Dedifferentiated amniotic fluid mesenchymal stem cell (primary cell): ENCODE data around the gene RGS16.

Experiments used
- DNase-seq: peaks from one replicate; pipeline ENCODE4 v3.0.0-alpha.2; 2016; ENCODE audit errors: extremely low spot score

RGS16 gene

DNA sequence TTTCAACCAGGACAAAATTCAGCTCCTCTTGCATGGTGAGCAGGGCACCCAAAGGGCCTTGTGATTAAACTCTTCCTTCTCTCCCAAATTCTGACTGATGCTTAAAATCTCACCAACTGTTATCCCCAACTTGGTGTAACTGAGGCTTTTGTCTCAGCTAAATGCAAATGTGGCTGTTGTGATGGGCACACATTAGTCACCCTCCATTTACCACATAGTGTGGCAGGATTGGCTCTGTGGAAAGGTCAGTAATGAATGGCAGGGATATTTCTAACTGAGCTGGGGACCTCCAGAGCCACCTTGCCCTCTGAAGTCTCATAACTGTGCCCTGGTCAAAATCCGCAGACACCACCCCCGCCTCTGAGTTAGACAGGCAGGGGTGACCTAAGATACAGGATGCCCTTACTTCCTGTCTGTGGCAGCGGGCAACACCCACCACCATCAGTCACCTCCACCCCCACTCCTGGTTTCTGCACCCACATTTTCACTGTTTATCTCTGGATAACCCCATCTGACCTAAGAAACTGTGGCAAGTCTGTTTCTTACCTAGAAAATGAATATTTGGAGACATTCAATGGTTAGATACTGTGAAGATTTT lies 25.4 kb upstream of the RGS16 start:
- DNase-seq = no peak

DNA sequence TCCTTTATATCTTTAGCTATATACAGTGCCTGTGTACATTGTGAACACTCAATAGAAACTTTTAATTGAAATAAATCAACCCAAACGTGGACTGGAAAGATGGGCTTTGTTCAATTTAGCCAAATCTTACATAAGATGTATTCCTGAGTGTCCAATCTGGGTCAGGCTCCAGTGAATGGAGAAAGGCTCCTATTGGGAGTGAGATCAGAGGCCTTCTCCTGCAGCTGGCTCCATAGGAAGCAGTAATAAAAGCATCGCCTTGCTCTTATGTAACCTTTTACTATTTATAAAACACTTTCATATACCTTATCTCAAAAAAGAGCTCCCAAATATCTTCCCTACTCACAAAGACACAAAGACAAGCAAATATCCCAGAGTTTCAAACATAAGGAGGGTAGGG lies 24.9 kb upstream of the RGS16 start:
- DNase-seq = no peak

DNA sequence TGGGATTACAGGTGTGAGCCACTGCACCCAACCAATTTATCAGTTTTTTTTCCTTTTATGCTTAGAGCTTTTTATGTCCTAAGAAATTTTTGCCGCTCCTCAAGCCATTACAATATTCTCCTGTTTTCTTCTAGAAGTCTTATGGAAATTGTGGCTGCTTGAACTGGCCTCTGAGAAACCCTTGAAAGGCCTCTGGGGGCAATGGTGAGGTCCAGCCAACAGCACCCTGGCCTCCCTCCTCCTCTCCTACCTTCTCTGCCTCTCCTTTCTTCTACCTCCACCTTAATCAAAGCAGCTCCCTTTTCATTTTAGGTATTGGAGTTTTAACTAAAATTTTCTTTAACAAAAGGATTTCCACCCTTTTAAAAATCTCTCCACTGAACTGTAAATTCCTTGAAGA lies 24.5 kb upstream of the RGS16 start:
- no peak for DNase-seq

- no peak for DNase-seq
Observed at GRCh38 chr1:182627622-182628021, 23.4 kb upstream of the RGS16 start.

- DNase-seq = no peak
Observed at GRCh38 chr1:182626527-182626926, 22.3 kb upstream of the RGS16 start.

- peak; percentile 34 for DNase-seq
Observed at GRCh38 chr1:182625719-182626504, 21.7 kb upstream of the RGS16 start.

DNA sequence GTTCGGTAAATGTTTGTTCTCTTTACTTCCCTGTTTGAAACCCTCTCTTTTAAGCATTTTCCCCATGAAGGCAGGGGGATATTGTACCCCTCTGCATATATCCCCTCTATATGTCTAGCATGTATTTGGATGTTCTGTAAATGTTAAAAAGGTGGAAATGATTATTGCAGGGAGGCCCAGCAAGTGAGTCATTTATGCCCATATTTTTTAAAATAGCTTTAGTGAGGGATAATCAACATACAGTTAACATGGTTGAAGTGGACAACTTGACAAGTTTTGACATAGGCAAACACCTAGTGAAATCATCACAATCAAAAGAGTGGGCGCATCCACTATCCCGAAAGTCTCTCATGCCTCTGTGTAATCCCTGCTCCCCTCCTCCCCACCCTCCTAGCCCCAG lies 20.8 kb upstream of the RGS16 start:
- DNase-seq = no peak

DNA sequence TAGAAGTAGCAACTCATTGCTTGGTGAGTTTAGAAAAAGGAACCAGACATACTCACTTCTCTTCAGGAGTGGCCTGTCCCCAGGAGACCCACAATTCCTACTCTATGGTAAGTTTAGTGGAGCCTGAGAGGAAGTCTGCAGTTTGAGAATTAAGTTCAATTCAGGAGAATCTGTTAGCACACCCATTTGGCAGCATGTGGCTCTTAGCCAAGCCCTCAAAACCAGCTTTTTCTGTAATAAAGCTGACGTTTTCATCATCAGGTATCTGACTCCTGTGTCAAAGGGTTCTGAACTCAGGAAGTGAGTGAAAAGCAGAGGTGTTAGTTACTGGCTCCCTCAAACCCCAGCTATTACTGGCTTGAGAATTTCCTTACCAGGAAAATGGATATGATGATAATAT lies 20.4 kb upstream of the RGS16 start:
- no peak for DNase-seq

DNA sequence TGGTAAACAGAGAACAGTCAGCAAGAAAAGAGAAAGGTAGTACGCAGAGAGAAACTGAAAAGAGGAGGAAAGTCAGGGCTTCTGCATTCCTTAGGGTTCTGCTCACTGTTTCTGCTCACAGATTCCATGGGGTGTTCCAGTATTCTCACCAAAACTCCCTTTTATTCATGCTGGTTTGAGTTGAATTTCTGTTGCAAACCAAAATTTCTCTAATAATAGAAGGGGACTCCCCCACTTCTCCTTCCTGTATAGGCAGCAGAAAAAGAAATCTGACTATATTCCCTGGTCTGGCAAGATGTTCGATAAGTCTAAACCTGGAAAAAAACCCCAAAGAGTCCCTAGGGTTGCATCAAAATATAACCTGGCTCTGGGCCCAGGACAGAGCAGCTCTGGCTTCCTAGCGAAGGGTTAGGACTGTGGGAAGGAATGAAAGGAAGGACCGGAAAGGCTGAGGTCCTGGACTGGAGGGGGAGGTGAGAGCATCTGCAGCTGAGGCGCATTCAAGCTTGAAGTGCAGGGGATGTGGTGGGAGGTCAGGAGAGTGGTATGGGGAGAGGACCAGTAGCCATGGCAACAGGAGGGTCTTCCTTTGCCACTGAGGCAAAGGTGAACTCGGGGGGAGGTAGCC lies 18.8 kb upstream of the RGS16 start:
- no peak for DNase-seq

DNA sequence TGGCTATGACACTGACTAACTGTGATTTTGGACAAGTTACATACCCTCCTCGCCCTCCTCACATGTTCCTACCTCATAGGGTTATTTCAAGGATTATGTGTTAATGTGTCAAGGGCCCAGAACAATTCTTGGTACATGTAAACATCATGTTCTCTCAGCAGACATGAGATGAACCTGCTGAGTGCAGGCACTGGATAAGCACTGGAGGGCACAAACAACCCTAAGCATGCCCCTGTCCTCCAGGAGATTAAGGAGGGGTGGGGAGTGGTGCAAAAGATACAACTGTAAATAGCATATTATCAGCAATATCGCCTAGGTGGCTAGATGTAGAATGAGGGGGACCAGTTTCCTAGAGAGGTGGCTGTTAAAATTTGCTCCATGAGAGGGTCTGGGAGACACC lies 17.7 kb upstream of the RGS16 start:
- DNase-seq = no peak

GRCh38 chr1:182620924-182621585 lies 16.9 kb upstream of the RGS16 start:
- DNase-seq = no peak

DNA sequence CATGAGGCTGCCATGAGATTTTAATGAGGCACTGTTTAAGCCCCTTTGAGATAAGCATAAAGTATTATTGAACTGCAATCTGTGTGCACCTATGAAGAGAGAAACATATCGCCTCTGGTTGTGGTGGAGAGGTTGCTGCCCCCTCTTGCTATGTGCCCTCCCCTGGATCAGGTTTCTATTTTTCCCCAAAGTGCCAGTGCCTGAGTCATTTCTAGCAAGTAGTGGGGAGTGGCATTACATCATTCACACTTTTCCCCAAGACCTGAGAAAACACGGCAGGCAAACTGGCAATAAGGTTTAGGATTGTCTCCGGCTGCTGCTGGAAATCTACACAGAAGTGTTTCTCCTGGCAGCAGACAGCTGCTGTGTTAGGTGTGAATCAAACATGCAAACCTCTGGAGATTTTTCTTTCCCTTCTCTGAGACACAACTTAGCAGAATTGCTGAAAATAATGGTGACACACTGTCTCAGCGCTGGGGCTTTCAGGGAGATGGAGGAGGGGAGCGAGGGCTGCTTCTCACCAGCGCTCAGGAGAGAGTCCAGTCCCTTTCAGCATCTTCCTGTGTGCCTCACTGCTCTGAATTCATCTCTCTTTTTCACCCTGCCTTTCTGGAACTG lies 13.7 kb upstream of the RGS16 start:
- DNase-seq = no peak

- DNase-seq = no peak
Observed at GRCh38 chr1:182617014-182617429, 12.8 kb upstream of the RGS16 start.

GRCh38 chr1:182616130-182617013 lies 12.2 kb upstream of the RGS16 start:
- DNase-seq = no peak

GRCh38 chr1:182615468-182616129 lies 11.4 kb upstream of the RGS16 start:
- no peak for DNase-seq

- peak; percentile 87 for DNase-seq
Observed at GRCh38 chr1:182614796-182615454, 10.7 kb upstream of the RGS16 start.

DNA sequence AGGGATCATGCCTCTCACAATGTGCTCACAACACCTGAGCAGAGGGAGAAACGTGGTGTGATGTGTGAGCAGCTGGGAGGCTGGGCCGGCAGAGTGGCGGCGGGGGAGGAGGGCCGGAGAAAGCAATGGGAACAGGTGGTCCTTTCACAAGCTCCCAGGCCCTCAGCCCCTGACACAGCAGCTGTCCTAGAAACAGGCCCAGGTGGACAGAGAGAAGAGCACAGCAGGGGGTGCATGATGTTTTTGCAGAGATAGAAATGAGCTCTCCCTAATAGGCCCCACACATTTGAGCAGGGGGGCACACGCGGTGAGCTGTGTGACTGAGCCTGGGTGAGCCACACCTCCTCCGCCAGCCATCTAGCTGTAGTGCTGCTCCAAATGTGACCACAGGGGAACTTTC lies 7.6 kb upstream of the RGS16 start:
- no peak for DNase-seq

DNA sequence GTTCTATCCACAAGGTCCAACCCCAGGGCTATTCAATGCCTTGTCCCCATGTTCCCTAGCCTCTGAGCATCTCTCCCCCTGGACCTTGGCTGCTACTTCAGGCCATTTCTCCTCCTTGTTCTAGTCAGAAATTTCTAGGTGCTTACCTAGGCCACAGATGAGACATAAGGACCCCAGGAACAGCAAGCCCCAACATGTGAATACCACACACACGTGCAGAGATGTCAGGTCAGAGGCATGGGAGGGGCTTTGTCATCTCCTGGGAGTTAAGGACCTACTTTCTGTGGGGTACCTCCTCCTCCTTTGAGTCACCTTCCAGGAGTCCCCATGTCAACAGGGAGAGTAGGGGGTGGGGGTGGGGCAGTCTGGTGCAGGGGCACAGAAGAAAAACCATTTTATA lies 7.1 kb upstream of the RGS16 start:
- no peak for DNase-seq

DNA sequence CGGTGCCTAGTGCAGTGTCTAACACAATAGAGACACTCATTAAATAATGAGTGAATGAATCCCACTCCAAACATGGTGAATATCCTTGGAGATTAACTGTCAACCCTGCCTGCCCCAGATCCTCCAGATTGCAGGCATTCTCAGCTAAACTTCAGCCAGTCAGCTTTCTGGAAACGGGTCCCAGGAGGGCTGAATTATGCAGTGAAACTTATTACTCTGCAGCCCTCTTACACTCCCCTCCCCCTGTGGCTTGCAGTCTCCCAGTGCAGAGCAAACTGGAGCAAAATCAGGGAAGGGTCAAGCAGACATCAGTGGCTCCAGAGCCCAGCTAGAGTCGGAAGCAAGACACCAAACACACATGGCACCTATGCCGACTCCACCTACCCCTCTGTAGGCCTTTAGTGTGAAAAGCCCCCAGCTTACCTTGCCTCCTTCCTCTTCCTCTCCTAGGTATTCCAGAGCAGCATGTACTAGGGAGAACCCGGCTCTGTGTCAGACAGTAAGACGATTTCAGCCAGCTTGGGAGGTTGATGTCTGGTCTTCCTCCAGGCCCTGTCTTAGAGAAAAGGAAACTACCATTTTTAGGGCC lies 6.5 kb upstream of the RGS16 start:
- no peak for DNase-seq
